HEK293 (cell line): ENCODE data around the gene ZBTB25.

ENCODE experiments used
- KLF7 ChIP-seq: fragments of 450-650 bp; formaldehyde crosslinking; IDR thresholded peaks from 2 replicates; pipeline ENCODE4 v1.5.1; 2016; ENCODE audit warnings: missing biosample characterization, missing genetic modification characterization, borderline replicate concordance
- OSR2 ChIP-seq: fragments of 450-650 bp; formaldehyde crosslinking; IDR thresholded peaks from 2 replicates; pipeline ENCODE4 v1.5.1; 2016; ENCODE audit warnings: missing biosample characterization, missing genetic modification characterization
- ZBTB20 ChIP-seq: fragments of 450-650 bp; formaldehyde crosslinking; IDR thresholded peaks from 2 replicates; pipeline ENCODE4 v1.5.1; 2016; ENCODE audit warnings: missing biosample characterization, missing genetic modification characterization
- ZFP3 ChIP-seq: fragments of 450-650 bp; formaldehyde crosslinking; IDR thresholded peaks from 2 replicates; pipeline ENCODE4 v1.5.1; 2016; ENCODE audit warnings: low read depth, missing biosample characterization, missing genetic modification characterization
- ZFP41 ChIP-seq: fragments of 450-650 bp; formaldehyde crosslinking; IDR thresholded peaks from 2 replicates; pipeline ENCODE4 v1.5.1; 2016; ENCODE audit warnings: missing biosample characterization, missing genetic modification characterization, borderline replicate concordance
- ZNF140 ChIP-seq: fragments of 450-650 bp; formaldehyde crosslinking; IDR thresholded peaks from 2 replicates; pipeline ENCODE4 v1.5.1; 2016; ENCODE audit warnings: missing biosample characterization, missing genetic modification characterization
- ZNF157 ChIP-seq: fragments of 450-650 bp; formaldehyde crosslinking; IDR thresholded peaks from 2 replicates; pipeline ENCODE4 v1.5.1; 2016; ENCODE audit warnings: missing biosample characterization, missing genetic modification characterization
- ZNF169 ChIP-seq: fragments of 450-650 bp; formaldehyde crosslinking; IDR thresholded peaks from 2 replicates; pipeline ENCODE4 v1.5.1; 2016; ENCODE audit warnings: missing biosample characterization, missing genetic modification characterization
- ZNF174 ChIP-seq: fragments of 450-650 bp; formaldehyde crosslinking; IDR thresholded peaks from 2 replicates; pipeline ENCODE4 v1.5.0; 2017; ENCODE audit warnings: missing biosample characterization, mild to moderate bottlenecking, missing genetic modification characterization
- ZNF202 ChIP-seq: fragments of 450-650 bp; formaldehyde crosslinking; IDR thresholded peaks from 2 replicates; pipeline ENCODE4 v1.5.1; 2016; ENCODE audit warnings: missing biosample characterization, missing genetic modification characterization, borderline replicate concordance
- ZNF211 ChIP-seq: fragments of 450-650 bp; formaldehyde crosslinking; IDR thresholded peaks from 2 replicates; pipeline ENCODE4 v1.5.1; 2016; ENCODE audit warnings: low read depth, missing biosample characterization, missing genetic modification characterization
- ZNF221 ChIP-seq: fragments of 450-650 bp; formaldehyde crosslinking; IDR thresholded peaks from 2 replicates; pipeline ENCODE4 v1.5.1; 2017; ENCODE audit warnings: missing biosample characterization, missing genetic modification characterization, borderline replicate concordance
- ZNF26 ChIP-seq: fragments of 450-650 bp; formaldehyde crosslinking; IDR thresholded peaks from 2 replicates; pipeline ENCODE4 v1.5.1; 2016; ENCODE audit warnings: missing biosample characterization, missing genetic modification characterization
- ZNF274 ChIP-seq, 2 experiments: fragments of 200-500 bp in 1 of 2; fragments of 450-650 bp in 1 of 2; sonication (Bioruptor generic) in 1 of 2; formaldehyde crosslinking in 1 of 2; IDR thresholded peaks; 2 replicates each; pipeline versions ENCODE4 v1.5.1 to v1.6.1; 2014 to 2016; ENCODE audit warnings: borderline replicate concordance in 1 of 2, inconsistent platforms in 1 of 2, low read length in 1 of 2, missing biosample characterization in 1 of 2, missing genetic modification characterization in 1 of 2
- ZNF37A ChIP-seq: fragments of 450-650 bp; IDR thresholded peaks from 2 replicates; pipeline ENCODE4 v1.5.1; 2018; ENCODE audit warnings: missing biosample characterization, missing genetic modification characterization
- ZNF510 ChIP-seq: fragments of 450-650 bp; formaldehyde crosslinking; IDR thresholded peaks from 2 replicates; pipeline ENCODE4 v1.5.1; 2018; ENCODE audit warnings: mild to moderate bottlenecking, missing genetic modification characterization, missing biosample characterization; ENCODE audit not compliant: insufficient replicate concordance
- ZNF529 ChIP-seq: fragments of 450-650 bp; formaldehyde crosslinking; IDR thresholded peaks from 2 replicates; pipeline ENCODE4 v1.5.1; 2017; ENCODE audit warnings: missing genetic modification characterization, missing biosample characterization; ENCODE audit not compliant: insufficient replicate concordance
- ZNF571 ChIP-seq: fragments of 450-650 bp; formaldehyde crosslinking; IDR thresholded peaks from 2 replicates; pipeline ENCODE4 v1.5.0; 2017; ENCODE audit warnings: missing biosample characterization, missing genetic modification characterization
- ZNF626 ChIP-seq: fragments of 450-650 bp; sonication (Bioruptor Pico); formaldehyde crosslinking; IDR thresholded peaks from 2 replicates; pipeline ENCODE4 v1.5.1; 2018; ENCODE audit warnings: missing biosample characterization, missing genetic modification characterization, inconsistent platforms
- ZNF670 ChIP-seq: fragments of 450-650 bp; formaldehyde crosslinking; IDR thresholded peaks from 2 replicates; pipeline ENCODE4 v1.5.1; 2016; ENCODE audit warnings: missing biosample characterization, missing genetic modification characterization, low read depth
- ZNF707 ChIP-seq: fragments of 450-650 bp; formaldehyde crosslinking; IDR thresholded peaks from 2 replicates; pipeline ENCODE4 v1.5.1; 2016; ENCODE audit warnings: missing biosample characterization, missing genetic modification characterization
- ZNF776 ChIP-seq: fragments of 450-650 bp; formaldehyde crosslinking; IDR thresholded peaks from 2 replicates; pipeline ENCODE4 v1.5.0; 2017; ENCODE audit warnings: missing biosample characterization, missing genetic modification characterization, borderline replicate concordance
- ZNF843 ChIP-seq: fragments of 450-650 bp; formaldehyde crosslinking; IDR thresholded peaks from 2 replicates; pipeline ENCODE4 v1.5.1; 2016; ENCODE audit warnings: missing biosample characterization, missing genetic modification characterization
- TF ChIP-seq, protein P1 (sequence below): fragments of 450-650 bp; formaldehyde crosslinking; IDR thresholded peaks from 2 replicates; pipeline ENCODE4 v1.5.1; 2016; ENCODE audit warnings: missing biosample characterization, missing genetic modification characterization
- TF ChIP-seq, protein P2 (sequence below): fragments of 450-650 bp; formaldehyde crosslinking; IDR thresholded peaks from 2 replicates; pipeline ENCODE4 v1.5.1; 2016; ENCODE audit warnings: missing biosample characterization, missing genetic modification characterization
- TF ChIP-seq, protein P3 (sequence below): fragments of 450-650 bp; formaldehyde crosslinking; IDR thresholded peaks from 2 replicates; pipeline ENCODE4 v1.5.1; 2017; ENCODE audit warnings: missing biosample characterization, missing genetic modification characterization
- TF ChIP-seq, protein P4 (sequence below): fragments of 450-650 bp; formaldehyde crosslinking; IDR thresholded peaks from 2 replicates; pipeline ENCODE4 v1.5.1; 2016; ENCODE audit warnings: missing biosample characterization, missing genetic modification characterization

The ZBTB25 gene

DNA sequence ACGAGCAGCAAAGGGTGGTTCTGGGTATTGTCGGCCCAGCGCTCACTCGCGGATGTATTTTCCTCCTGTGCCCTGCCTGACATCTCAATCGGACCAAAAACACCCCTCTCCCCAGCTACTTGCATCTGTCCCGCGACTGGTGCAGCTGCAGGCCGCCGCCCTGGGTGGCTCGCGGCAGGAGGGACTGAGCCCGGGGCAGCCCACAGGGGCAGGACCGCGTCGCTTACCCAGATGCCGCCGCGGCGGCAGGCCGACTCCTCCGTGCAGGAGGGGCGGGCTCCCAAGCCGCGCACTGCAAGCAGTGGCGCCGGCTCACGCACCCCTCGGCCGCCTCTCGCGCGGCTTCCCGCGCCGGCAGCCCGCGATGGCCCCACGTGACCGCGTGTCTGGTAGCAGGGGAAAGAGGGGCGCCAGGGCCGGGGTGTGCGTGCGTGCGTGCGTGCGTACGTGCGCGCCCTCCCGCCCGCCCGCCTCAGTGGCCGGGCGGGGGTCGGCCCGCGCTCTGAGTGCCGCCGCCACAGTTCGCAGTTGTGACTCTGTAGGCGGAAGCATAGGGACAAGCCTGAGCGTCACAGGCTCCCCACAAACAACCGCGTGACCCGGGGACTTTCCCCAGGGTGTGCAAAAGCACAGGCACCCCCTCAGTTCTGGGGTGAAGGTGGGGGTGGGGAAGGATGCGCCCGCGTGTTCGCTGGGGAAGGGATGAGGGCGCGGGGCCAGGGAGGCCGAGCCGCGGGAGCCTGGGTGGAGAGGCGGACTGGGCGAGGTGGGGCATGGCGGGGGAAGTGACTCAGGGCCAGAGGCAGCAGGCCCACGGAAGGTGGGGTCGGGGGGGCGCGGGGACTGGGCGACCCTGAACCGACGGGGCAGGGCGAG is at the start of gene ZBTB25 (continued):
- TF ChIP-seq, protein P1, sequence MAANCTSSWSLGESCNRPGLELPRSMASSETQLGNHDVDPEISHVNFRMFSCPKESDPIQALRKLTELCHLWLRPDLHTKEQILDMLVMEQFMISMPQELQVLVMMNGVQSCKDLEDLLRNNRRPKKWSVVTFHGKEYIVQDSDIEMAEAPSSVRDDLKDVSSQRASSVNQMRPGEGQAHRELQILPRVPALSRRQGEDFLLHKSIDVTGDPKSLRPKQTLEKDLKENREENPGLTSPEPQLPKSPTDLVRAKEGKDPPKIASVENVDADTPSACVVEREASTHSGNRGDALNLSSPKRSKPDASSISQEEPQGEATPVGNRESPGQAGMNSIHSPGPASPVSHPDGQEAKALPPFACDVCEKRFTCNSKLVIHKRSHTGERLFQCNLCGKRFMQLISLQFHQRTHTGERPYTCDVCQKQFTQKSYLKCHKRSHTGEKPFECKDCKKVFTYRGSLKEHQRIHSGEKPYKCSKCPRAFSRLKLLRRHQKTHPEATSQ (tag by site-specific recombination) = peak; percentile 68; the same call in 1 of the 2 replicates
- TF ChIP-seq ZNF529 (no peak), ZNF169 (tag by site-specific recombination) (no peak), ZNF174 (no peak), ZFP3 (tag by site-specific recombination) (no peak), ZFP41 (tag by site-specific recombination) (no peak), ZNF707 (tag by site-specific recombination) (no peak), ZNF274 (IDR thresholded peaks at IDR 0.05; ENCODE audit: low read length) (no peak), ZNF274 (tag by site-specific recombination; IDR thresholded peaks at IDR 0.05; ENCODE audit: borderline replicate concordance) (no peak), ZNF510 (tag by site-specific recombination) (no peak), ZNF202 (no peak), ZBTB20 (peak; percentile 69), OSR2 (tag by site-specific recombination) (no peak), ZNF571 (tag by site-specific recombination) (no peak), ZNF211 (tag by site-specific recombination) (no peak), KLF7 (tag by site-specific recombination) (peak; percentile 55; the same call in 1 of the 2 replicates), ZNF776 (tag by site-specific recombination) (no peak), ZNF157 (tag by site-specific recombination) (no peak), ZNF140 (tag by site-specific recombination) (no peak), ZNF221 (tag by site-specific recombination) (no peak), ZNF843 (no peak), ZNF26 (tag by site-specific recombination) (no peak), ZNF37A (tag by site-specific recombination) (no peak), ZNF670 (tag by site-specific recombination) (no peak), ZNF626 (no peak)
- TF ChIP-seq, protein P2, sequence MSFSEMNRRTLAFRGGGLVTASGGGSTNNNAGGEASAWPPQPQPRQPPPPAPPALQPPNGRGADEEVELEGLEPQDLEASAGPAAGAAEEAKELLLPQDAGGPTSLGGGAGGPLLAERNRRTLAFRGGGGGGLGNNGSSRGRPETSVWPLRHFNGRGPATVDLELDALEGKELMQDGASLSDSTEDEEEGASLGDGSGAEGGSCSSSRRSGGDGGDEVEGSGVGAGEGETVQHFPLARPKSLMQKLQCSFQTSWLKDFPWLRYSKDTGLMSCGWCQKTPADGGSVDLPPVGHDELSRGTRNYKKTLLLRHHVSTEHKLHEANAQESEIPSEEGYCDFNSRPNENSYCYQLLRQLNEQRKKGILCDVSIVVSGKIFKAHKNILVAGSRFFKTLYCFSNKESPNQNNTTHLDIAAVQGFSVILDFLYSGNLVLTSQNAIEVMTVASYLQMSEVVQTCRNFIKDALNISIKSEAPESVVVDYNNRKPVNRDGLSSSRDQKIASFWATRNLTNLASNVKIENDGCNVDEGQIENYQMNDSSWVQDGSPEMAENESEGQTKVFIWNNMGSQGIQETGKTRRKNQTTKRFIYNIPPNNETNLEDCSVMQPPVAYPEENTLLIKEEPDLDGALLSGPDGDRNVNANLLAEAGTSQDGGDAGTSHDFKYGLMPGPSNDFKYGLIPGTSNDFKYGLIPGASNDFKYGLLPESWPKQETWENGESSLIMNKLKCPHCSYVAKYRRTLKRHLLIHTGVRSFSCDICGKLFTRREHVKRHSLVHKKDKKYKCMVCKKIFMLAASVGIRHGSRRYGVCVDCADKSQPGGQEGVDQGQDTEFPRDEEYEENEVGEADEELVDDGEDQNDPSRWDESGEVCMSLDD (tag by site-specific recombination) = no peak; the same call in none of the 2 replicates
- TF ChIP-seq, protein P3, sequence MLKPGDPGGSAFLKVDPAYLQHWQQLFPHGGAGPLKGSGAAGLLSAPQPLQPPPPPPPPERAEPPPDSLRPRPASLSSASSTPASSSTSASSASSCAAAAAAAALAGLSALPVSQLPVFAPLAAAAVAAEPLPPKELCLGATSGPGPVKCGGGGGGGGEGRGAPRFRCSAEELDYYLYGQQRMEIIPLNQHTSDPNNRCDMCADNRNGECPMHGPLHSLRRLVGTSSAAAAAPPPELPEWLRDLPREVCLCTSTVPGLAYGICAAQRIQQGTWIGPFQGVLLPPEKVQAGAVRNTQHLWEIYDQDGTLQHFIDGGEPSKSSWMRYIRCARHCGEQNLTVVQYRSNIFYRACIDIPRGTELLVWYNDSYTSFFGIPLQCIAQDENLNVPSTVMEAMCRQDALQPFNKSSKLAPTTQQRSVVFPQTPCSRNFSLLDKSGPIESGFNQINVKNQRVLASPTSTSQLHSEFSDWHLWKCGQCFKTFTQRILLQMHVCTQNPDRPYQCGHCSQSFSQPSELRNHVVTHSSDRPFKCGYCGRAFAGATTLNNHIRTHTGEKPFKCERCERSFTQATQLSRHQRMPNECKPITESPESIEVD = no peak
- TF ChIP-seq, protein P4, sequence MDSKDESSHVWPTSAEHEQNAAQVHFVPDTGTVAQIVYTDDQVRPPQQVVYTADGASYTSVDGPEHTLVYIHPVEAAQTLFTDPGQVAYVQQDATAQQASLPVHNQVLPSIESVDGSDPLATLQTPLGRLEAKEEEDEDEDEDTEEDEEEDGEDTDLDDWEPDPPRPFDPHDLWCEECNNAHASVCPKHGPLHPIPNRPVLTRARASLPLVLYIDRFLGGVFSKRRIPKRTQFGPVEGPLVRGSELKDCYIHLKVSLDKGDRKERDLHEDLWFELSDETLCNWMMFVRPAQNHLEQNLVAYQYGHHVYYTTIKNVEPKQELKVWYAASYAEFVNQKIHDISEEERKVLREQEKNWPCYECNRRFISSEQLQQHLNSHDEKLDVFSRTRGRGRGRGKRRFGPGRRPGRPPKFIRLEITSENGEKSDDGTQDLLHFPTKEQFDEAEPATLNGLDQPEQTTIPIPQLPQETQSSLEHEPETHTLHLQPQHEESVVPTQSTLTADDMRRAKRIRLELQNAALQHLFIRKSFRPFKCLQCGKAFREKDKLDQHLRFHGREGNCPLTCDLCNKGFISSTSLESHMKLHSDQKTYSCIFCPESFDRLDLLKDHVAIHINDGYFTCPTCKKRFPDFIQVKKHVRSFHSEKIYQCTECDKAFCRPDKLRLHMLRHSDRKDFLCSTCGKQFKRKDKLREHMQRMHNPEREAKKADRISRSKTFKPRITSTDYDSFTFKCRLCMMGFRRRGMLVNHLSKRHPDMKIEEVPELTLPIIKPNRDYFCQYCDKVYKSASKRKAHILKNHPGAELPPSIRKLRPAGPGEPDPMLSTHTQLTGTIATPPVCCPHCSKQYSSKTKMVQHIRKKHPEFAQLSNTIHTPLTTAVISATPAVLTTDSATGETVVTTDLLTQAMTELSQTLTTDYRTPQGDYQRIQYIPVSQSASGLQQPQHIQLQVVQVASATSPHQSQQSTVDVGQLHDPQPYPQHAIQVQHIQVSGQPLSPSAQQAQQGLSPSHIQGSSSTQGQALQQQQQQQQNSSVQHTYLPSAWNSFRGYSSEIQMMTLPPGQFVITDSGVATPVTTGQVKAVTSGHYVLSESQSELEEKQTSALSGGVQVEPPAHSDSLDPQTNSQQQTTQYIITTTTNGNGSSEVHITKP (tag by site-specific recombination) = peak; percentile 94
